ENCODE measurements around the gene LRRN3. TPM values are rescaled to one million over a fixed set of nuclear protein-coding genes. Genes with fewer than 3 reads are reported as not detected.

LRRN3 gene
- polyA plus RNA-seq, 1 of the 3 experiments (the other 2 are of a cell fraction) = 2.1 TPM

DNA sequence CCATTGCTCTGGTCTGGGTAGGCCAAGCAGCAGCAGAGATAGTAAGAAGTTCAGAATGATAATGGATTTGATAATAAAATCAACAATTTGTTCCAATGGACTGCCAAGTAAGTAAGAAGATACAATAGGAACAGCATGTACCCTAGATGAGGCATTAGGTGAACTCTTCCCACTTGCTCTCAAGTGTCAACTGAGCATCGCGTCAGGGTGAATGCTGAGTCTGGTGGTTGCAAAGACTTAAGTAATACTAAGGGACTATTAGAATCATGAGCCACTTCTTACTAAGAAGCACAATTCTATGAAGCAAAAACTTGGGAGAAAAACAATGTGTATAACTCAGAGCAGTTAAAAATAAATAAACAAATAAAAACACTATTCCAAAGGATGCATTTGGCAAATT lies 54.5 kb downstream of the LRRN3 start (continued):
- TF ChIP-seq, protein P1, sequence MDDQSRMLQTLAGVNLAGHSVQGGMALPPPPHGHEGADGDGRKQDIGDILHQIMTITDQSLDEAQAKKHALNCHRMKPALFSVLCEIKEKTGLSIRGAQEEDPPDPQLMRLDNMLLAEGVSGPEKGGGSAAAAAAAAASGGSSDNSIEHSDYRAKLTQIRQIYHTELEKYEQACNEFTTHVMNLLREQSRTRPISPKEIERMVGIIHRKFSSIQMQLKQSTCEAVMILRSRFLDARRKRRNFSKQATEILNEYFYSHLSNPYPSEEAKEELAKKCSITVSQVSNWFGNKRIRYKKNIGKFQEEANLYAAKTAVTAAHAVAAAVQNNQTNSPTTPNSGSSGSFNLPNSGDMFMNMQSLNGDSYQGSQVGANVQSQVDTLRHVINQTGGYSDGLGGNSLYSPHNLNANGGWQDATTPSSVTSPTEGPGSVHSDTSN (IDR thresholded peaks at IDR 0.05) = no peak

DNA sequence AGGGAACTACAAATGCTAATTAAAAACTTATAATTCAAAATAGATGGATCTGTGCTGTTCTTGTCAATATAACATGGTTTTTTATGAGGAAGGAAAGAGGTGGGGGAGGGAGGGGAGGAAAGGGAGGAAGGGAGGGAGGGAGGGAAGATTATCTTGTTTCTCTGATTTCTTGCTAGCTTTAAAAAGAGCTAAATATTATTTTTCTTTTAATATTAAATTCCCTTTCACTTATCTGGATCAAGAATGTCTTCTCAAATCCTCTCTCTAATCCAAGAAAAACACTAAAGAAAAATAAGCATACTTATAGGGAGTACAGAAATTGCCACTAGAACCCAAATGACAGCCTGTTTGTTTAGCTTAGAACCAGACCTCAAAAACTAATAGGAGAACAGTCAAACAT lies 55.2 kb downstream of the LRRN3 start:
- H3K4me3 ChIP-seq (ENCODE audit: low read depth in 2 of 2, low read length in 1 of 2) = no peak overlapping the region
- H3F3A ChIP-seq (replicated peaks; ENCODE audit: insufficient read depth) = no peaks in the 10 kb centered on the region
- TF ChIP-seq SIN3A (IDR thresholded peaks at IDR 0.05; ENCODE audit: borderline replicate concordance, low read depth, low read length) (no peak), NRF1 (IDR thresholded peaks at IDR 0.05; ENCODE audit: low read depth, low read length) (no peak), FOSL2 (IDR thresholded peaks at IDR 0.05; ENCODE audit: borderline replicate concordance, low read depth) (no peak), GATA2 (CRISPR knock-in tag; IDR thresholded peaks at IDR 0.05) (no peak), POLR2AphosphoS5 (IDR thresholded peaks at IDR 0.05; ENCODE audit: low read depth, low read length) (no peak), FOXJ3 (CRISPR knock-in tag; IDR thresholded peaks at IDR 0.05) (no peak), YY1 (IDR thresholded peaks at IDR 0.05; ENCODE audit: low read depth) (no peak), RAD21 (IDR thresholded peaks at IDR 0.05; ENCODE audit: low read length) (no peak), JUND (IDR thresholded peaks at IDR 0.05) (no peak), TCF12 (IDR thresholded peaks at IDR 0.05) (no peak), RCOR1 (IDR thresholded peaks at IDR 0.05; ENCODE audit: low read length) (no peak), EP300 (IDR thresholded peaks at IDR 0.05; ENCODE audit: borderline replicate concordance in 1 of 2, low read depth in 1 of 2, low read length in 1 of 2) (no peak)
- TF ChIP-seq, protein P2, sequence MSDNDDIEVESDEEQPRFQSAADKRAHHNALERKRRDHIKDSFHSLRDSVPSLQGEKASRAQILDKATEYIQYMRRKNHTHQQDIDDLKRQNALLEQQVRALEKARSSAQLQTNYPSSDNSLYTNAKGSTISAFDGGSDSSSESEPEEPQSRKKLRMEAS (IDR thresholded peaks at IDR 0.05; ENCODE audit: low read depth) = no peak
- TF ChIP-seq, protein P3, sequence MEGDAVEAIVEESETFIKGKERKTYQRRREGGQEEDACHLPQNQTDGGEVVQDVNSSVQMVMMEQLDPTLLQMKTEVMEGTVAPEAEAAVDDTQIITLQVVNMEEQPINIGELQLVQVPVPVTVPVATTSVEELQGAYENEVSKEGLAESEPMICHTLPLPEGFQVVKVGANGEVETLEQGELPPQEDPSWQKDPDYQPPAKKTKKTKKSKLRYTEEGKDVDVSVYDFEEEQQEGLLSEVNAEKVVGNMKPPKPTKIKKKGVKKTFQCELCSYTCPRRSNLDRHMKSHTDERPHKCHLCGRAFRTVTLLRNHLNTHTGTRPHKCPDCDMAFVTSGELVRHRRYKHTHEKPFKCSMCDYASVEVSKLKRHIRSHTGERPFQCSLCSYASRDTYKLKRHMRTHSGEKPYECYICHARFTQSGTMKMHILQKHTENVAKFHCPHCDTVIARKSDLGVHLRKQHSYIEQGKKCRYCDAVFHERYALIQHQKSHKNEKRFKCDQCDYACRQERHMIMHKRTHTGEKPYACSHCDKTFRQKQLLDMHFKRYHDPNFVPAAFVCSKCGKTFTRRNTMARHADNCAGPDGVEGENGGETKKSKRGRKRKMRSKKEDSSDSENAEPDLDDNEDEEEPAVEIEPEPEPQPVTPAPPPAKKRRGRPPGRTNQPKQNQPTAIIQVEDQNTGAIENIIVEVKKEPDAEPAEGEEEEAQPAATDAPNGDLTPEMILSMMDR (IDR thresholded peaks at IDR 0.05) = no peak
- TF ChIP-seq, protein P4, sequence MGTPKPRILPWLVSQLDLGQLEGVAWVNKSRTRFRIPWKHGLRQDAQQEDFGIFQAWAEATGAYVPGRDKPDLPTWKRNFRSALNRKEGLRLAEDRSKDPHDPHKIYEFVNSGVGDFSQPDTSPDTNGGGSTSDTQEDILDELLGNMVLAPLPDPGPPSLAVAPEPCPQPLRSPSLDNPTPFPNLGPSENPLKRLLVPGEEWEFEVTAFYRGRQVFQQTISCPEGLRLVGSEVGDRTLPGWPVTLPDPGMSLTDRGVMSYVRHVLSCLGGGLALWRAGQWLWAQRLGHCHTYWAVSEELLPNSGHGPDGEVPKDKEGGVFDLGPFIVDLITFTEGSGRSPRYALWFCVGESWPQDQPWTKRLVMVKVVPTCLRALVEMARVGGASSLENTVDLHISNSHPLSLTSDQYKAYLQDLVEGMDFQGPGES (IDR thresholded peaks at IDR 0.05; ENCODE audit: low read depth, low read length) = no peak
- no peaks in the 10 kb centered on the region for H3K9me3 ChIP-seq
- H3K79me2 ChIP-seq (ENCODE audit: insufficient read depth) = no peaks in the 10 kb centered on the region
- H2AFZ ChIP-seq (ENCODE audit: low read depth) = no peak overlapping the region
- ChIA-PET CTCF (interaction anchor here (1.2 to 1.3 kb wide), 2 partner anchors 17 to 19 kb away, joined by 3 to 4 read pairs; no protein-coding TSS in a partner anchor), POLR2A (no interaction called here)
- no peak for DNase-seq
- H3K27me3 ChIP-seq (ENCODE audit: insufficient read depth) = no peaks in the 10 kb centered on the region
- H3K36me3 ChIP-seq (replicated peaks in 1 of 2; ENCODE audit: control insufficient read depth in 1 of 2, insufficient read depth in 2 of 2, low read length in 1 of 2) = no peaks in the 10 kb centered on the region
- H3K9me2 ChIP-seq = no peaks in the 10 kb centered on the region
- H3K9ac ChIP-seq = no peak overlapping the region
- H4K20me1 ChIP-seq (ENCODE audit: insufficient read depth) = no peaks in the 10 kb centered on the region
- H3K4me1 ChIP-seq (ENCODE audit: control insufficient read depth in 1 of 2, insufficient read depth in 2 of 2, low read depth in 1 of 2, low read length in 1 of 2) = no peaks in the 10 kb centered on the region; a peak in 1 of 4 replicates
- no peak overlapping the region for H3K27ac ChIP-seq (ENCODE audit: low read depth in 2 of 2, low read length in 1 of 2)
- H3K4me2 ChIP-seq = no peak overlapping the region

All from SK-N-SH (cell line).